Measurements from ENCODE around the gene EPAS1. TPM values are rescaled to one million over a fixed set of nuclear protein-coding genes. Genes with fewer than 3 reads are reported as not detected.

Gene EPAS1
- total RNA-seq, 2 experiments from 2014 or later = 4.2 to 5.4 TPM

GRCh38 chr2:46385786-46386577, 88.8 kb downstream of the EPAS1 start:
- no peaks in the 10 kb centered on the region for H3K9me3 Mint-ChIP-seq
- no peak overlapping the region for H3K4me3 Mint-ChIP-seq
- H3K36me3 ChIP-seq (ENCODE audit: insufficient read depth, low read length) = no peaks in the 10 kb centered on the region
- TF ChIP-seq, protein P1, sequence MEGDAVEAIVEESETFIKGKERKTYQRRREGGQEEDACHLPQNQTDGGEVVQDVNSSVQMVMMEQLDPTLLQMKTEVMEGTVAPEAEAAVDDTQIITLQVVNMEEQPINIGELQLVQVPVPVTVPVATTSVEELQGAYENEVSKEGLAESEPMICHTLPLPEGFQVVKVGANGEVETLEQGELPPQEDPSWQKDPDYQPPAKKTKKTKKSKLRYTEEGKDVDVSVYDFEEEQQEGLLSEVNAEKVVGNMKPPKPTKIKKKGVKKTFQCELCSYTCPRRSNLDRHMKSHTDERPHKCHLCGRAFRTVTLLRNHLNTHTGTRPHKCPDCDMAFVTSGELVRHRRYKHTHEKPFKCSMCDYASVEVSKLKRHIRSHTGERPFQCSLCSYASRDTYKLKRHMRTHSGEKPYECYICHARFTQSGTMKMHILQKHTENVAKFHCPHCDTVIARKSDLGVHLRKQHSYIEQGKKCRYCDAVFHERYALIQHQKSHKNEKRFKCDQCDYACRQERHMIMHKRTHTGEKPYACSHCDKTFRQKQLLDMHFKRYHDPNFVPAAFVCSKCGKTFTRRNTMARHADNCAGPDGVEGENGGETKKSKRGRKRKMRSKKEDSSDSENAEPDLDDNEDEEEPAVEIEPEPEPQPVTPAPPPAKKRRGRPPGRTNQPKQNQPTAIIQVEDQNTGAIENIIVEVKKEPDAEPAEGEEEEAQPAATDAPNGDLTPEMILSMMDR (IDR thresholded peaks at IDR 0.05) = no peak
- H3K4me1 Mint-ChIP-seq (ENCODE audit: low read depth) = no peaks in the 10 kb centered on the region
- CTCF ChIA-PET = interaction anchor here (0.5 kb wide), 1 partner anchor 239 kb away, joined by 4 read pairs; no protein-coding TSS in a partner anchor
- H3K27me3 ChIP-seq (ENCODE audit: control insufficient read depth in 1 of 2, insufficient read depth in 2 of 2, low read length in 2 of 2) = no peaks in the 10 kb centered on the region
- no peak overlapping the region for H3K27ac ChIP-seq (ENCODE audit: low read depth in 1 of 2, low read length in 2 of 2)
- H3K36me3 Mint-ChIP-seq (ENCODE audit: low read depth) = no peaks in the 10 kb centered on the region
- H3K4me1 ChIP-seq (ENCODE audit: insufficient read depth, low read length) = peaks cover 2% of the 10 kb centered on the region
- DNase-seq (peak in 1 of 14 experiments; percentile 22), ATAC-seq (ENCODE audit: poor library complexity) (no peak)
- intact Hi-C loops (cut with DNase I, micrococcal nuclease) = no loop called here
- H3K4me3 ChIP-seq (ENCODE audit: low read length) = no peak overlapping the region
- POLR2A ChIA-PET = no interaction called here
- no peaks in the 10 kb centered on the region for H3K9me3 ChIP-seq (ENCODE audit: control insufficient read depth in 1 of 2, insufficient read depth in 1 of 2, low read length in 2 of 2)
- H3K27ac Mint-ChIP-seq = no peak overlapping the region
- no peaks in the 10 kb centered on the region for H3K27me3 Mint-ChIP-seq

GRCh38 chr2:46386763-46387162, 89.6 kb downstream of the EPAS1 start:
- CTCF ChIA-PET = no interaction called here
- no peaks in the 10 kb centered on the region for H3K9me3 ChIP-seq (ENCODE audit: control insufficient read depth in 1 of 2, insufficient read depth in 1 of 2, low read length in 2 of 2)
- Mint-ChIP-seq H3K9me3 (no peaks in the 10 kb centered on the region), H3K27me3 (peaks cover 4% of the 10 kb centered on the region), H3K4me3 (no peak overlapping the region), H3K27ac (no peak overlapping the region), H3K4me1 (ENCODE audit: low read depth) (no peaks in the 10 kb centered on the region), H3K36me3 (ENCODE audit: low read depth) (no peaks in the 10 kb centered on the region)
- no peaks in the 10 kb centered on the region for H3K36me3 ChIP-seq (ENCODE audit: insufficient read depth, low read length)
- H3K4me3 ChIP-seq (ENCODE audit: low read length) = no peak overlapping the region
- H3K4me1 ChIP-seq (ENCODE audit: insufficient read depth, low read length) = peaks cover 2% of the 10 kb centered on the region
- POLR2A ChIA-PET = no interaction called here
- no peak overlapping the region for H3K27ac ChIP-seq (ENCODE audit: low read depth in 1 of 2, low read length in 2 of 2)
- ATAC-seq (ENCODE audit: poor library complexity) (no peak), DNase-seq (no peak)
- TF ChIP-seq, protein P1 (IDR thresholded peaks at IDR 0.05) = no peak
- H3K27me3 ChIP-seq (ENCODE audit: control insufficient read depth in 1 of 2, insufficient read depth in 2 of 2, low read length in 2 of 2) = no peaks in the 10 kb centered on the region
- intact Hi-C loops (cut with DNase I, micrococcal nuclease) = no loop called here

GRCh38 chr2:46387292-46387691, 90.1 kb downstream of the EPAS1 start:
- POLR2A ChIA-PET = no interaction called here
- Histone ChIP-seq H3K27me3 (ENCODE audit: control insufficient read depth in 1 of 2, insufficient read depth in 2 of 2, low read length in 2 of 2) (no peaks in the 10 kb centered on the region), H3K36me3 (ENCODE audit: insufficient read depth, low read length) (no peaks in the 10 kb centered on the region), H3K27ac (ENCODE audit: low read depth in 1 of 2, low read length in 2 of 2) (no peak overlapping the region), H3K9me3 (ENCODE audit: control insufficient read depth in 1 of 2, insufficient read depth in 1 of 2, low read length in 2 of 2) (no peaks in the 10 kb centered on the region), H3K4me3 (ENCODE audit: low read length) (no peak overlapping the region), H3K4me1 (ENCODE audit: insufficient read depth, low read length) (peaks cover 2% of the 10 kb centered on the region)
- CTCF ChIA-PET = no interaction called here
- Mint-ChIP-seq H3K4me1 (ENCODE audit: low read depth) (no peaks in the 10 kb centered on the region), H3K27me3 (peaks cover 7% of the 10 kb centered on the region), H3K27ac (no peak overlapping the region), H3K4me3 (no peak overlapping the region), H3K9me3 (no peaks in the 10 kb centered on the region), H3K36me3 (ENCODE audit: low read depth) (no peaks in the 10 kb centered on the region)
- intact Hi-C loops (cut with DNase I, micrococcal nuclease) = no loop called here
- DNase-seq (no peak), ATAC-seq (ENCODE audit: poor library complexity) (no peak)
- TF ChIP-seq, protein P1 (IDR thresholded peaks at IDR 0.05) = no peak

All from CD4-positive, alpha-beta T cell (primary cell).